GM21737 (cell line): Measurements from ENCODE around the gene FHL2.

ENCODE experiments used
- ATAC-seq: cut with Tn5 transposase; IDR thresholded peaks from one replicate; pipeline ENCODE4 v1.9.1; 2021; ENCODE audit warnings: mild to moderate bottlenecking, moderate library complexity; ENCODE audit not compliant: unreplicated experiment

The FHL2 gene

DNA sequence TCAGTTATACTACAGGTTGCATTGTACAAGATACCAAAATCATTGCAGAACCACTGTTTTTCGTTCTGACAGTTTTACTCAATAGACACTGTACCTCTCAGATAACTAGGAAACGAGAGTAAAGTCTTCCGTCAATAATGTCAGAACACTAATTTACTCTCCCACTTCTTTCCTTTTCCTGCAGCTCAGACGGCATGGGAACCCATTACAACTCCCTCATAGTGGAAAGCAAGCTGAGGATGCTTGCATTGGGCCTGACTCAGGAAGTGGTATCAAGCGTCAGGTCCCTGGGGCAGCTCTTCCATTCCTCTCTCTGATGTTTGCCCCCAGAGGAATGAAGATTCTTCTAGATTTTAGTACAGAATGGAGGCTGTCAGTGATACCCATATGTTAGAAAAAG, 23.9 kb upstream of the FHL2 start:
- ATAC-seq = no peak

DNA sequence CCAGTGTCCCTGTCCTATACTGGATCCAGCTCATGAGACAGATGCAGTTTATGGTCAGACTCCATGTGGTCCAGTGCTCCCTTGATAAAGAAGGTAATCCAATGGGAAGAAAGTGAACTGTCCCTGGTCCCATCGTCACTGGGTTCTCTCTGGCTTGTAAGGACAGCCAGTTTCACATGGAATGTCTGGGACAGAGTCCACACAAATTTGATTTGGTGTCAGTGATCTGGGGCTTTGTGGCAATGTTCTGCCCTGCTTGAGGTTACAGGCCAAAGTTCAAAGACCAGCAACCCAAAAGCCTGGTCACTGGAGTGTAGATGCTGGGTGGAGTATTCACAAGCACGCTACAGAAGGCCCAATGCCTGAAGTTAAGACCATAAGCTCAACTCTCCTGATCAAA, 22.2 kb upstream of the FHL2 start:
- no peak for ATAC-seq

DNA sequence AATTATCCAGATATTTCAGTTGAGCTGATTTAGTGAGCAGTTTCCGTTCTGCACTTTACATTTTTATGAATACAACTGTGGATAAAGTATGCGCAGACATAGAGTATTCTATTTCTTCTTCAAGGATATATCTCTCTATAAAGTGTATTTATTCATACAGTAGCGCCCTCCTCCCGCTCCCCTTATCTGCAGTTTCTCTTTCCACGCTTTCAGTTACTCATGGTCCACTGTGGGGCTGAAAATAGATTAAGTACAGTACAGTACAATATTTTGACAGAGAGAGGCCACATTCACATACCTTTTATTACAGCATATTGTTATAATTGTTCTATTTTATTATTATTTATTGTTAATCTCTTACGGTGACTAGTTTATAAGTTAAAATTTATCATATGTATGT, 19.7 kb upstream of the FHL2 start:
- no peak for ATAC-seq

DNA sequence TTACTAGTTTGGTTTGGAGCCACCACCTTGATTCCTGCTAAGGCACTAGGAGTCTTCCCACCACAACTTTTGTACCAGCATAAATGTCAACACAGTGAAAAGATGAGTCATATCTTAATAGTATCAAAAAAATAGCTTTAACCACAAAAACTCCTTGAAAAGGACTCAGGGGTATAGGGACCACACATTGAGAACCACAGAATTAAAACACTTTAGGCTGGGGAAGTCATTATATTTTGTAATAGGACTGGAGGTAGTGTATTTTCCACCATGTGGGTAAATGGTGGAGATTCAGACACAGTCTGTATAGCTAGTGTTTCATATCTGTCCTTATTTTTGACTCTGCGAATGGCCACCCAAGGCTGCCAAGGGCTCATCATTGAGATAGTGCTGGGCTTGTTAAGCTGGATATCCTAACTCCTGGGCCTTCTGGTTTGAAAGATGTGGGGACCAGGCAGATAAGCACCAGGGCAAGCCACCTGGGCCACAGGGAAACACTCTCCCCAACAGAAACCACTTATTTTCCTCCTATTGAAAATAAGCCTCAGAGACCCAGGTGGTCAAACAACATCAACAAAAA, 19.1 kb upstream of the FHL2 start:
- no peak for ATAC-seq

DNA sequence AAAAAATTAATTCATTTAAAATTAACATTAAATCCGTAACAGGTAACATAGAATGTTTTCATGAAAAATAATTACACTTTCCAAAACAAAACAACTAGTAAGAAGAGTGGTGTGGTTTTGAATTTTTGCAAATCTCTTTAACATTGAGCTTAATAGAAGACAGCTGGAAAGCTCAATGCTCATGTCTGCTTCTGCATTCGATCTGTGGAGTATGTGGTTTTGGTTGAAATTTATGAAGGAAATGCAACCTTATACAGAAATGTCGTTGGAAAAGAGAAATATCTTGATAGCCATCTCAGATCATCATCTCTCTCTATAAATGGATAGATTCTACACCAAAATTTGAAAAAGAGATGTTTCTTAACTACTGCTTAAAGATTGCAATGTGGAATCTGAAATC, 17.3 kb upstream of the FHL2 start:
- ATAC-seq = no peak

DNA sequence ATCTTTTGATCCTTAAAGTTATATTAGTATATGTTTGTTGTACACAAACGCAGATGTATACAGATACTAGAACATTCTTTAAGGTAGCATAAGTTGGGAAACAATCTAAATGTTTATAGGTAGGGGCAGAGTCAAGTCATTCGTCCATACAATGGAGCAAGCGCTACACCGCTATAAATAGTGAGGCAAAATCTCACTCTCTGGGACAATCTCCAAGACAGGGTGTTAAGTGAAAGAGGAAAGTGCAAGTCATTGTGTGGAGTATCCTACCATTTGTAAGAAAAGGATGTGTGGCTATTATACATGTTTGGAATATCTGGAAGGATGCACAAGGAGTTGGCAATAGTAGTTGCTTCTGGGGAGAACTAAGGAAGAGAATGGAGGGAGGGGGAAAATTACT, 16.2 kb upstream of the FHL2 start:
- ATAC-seq = no peak

DNA sequence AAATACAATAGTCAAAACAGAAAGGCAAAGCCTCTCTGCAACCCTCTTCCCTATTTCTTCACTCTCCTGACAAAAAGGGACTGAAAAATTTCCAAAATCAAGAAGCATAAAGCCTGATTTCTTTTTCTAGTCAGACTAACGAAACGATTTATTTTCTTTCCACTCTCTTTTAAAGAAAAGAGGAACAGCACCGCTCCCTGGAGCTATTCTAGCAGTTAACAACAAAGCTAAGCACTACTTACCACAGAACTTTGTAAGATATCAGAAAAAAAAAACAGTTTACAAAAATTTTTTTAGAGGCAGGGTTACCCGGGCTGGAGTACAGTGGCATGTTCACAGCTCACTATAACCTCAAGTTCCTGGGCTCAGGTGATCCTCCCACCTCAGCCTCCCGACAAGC, 14.4 kb upstream of the FHL2 start:
- ATAC-seq = no peak

DNA sequence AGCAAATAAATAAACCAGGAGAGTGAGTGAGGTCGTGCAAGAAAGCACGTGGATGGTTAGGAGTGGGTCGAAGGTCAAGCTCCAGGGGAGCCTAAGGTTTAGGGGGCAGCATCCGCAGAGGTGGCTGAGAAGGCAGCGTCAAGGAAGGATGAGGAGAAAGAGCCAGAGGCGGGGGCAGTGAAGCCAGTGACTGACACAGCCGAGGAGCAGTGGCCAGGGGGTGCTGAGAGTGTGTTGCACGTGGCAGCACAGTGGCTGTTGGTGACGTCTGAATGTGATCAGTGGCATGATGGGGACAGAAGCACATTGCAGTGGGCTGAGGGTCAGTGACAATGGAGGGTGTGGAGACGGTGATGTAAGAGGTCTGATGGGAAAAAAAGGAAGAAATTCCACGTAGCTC, 13.7 kb upstream of the FHL2 start:
- no peak for ATAC-seq

DNA sequence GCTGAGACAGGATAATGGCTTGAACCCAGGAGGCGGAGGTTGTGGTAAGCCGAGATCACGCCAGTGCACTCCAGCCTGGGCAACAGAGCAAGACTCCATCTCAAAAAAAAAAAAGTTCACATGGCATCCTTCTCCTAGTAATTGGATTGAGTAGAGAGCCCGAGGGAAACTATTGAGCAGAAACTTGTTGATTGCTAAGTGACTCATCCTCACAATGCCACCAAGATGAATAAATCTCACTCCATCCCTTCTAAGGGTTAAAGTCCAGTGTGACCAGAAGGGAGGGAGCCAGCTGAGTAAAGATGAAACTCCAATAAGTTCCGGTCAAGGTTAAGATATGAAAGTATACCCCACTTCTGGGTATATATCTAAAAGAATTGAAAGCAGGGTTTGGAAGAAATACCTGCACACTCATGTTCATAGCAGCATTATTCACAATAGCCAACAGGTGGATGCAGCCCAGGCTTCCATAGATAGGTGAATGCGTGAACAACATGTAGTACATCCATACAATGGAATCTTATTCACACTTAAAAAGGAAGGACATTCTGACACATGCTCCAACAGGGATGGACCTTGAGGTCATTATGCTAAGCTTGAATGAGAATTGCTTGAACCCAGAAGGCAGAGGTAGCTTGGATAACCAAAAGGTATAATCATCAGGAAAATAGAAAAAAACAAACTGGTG, 13.0 kb upstream of the FHL2 start:
- ATAC-seq = no peak

DNA sequence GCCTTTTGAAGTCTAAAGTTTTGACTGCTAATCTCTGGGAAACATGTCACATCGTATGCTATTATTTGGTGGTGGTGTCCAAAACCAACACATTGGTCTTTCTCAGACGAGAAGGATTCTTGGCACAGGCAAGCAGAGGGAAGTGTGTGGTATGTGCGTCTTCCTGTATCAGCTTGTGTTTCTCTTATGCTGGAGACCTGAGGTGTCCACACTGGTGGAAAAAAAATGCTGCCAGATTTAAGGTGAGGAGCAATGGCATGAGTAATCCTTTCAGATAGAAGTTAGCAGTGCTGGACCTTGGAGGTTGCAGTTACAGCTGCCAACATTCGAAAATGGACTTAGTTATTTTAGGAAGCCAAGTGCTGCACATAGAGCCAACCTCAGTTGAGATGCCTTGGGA, 11.7 kb upstream of the FHL2 start:
- no peak for ATAC-seq

DNA sequence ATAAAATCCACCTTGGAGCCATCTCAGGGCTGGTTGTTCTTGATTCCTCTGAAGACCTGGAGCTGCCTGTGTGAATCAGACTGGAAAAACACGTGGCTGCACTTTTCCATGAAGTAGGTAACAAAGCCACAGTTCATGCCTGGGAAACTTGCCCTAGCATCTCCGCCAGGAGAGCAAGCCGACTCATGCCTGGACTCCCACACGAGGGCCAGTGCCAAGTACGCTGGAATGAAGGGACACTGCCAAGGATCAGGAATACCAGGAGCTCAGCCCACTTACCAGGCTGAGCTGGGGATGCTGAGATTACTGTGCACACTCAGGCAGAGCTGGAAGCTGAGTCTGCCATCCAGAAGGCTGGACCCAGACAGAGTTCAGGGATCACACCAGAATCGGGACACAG, 10.9 kb upstream of the FHL2 start:
- ATAC-seq = no peak

DNA sequence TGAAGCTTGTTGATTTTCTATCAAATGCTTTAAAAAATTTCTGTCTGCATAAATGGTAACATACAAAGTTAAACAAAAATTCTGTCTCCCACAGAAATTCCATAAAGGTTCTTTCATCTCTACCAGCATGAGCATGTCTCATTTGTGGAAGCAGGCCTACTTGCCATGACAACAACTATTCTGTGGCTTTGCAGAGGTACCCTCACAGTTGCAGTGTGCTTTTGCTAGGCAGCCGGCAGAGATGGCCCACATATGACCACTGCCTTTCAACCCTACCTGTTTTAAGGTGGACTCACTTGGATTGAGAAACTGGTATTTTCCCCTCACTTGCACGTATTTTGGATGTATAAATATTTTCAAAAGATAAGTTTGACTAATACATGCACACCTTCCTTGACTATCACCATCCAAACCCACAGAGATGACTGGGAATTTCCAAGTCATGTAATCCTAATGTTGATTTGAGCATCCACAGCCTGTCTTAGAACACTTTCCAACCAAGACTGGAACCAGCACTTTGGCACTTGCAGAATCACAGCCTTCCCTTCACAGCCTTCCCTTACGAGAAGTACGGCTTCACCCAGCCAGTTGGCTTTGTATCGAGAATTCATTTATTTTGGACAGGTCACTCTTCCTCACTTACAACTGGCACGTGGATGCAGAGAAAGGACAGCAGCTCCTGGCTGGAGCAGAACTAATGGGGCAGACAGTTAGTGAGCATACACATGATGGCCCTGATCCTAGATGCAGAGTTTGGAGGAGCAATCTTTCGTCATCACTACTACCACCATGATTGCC, 9.3 kb upstream of the FHL2 start:
- no peak for ATAC-seq

DNA sequence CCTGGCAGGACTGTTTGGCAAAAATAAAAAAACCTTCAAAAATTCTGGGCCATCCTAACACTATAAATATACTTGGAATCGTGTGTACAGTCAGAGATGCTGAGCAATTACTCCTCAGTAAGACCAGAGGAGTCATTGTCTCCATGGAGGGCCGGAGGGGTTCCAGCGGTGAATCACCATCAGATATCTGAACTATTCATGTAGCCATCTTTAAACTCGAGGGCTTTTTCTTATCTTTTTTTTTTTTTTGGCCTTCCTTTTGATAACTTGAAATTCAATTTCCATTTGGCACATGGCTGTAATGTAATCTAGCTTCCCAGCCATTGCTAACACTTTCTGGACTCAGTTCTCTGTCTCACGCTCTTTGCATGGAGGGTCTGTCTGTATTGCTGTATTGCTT, 7.4 kb upstream of the FHL2 start:
- no peak for ATAC-seq

DNA sequence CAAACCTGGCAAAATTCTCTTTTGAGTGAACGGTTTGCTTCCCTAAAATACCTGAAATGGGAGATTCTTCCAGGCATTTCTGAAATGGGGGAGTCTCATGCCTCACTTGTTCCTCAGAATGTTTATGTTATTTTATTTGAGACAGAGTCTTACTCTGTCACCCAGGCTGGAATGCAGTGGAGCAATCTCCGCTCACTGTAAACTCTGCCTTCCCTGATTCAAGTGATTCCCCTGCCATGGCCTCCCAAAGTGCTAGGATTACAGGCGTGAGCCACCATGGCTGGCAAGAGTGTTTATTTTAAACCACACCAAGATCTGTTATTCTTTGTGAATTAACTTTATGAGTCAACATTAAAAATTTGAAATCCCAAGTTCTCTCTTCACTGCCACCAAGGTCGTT, 6.4 kb upstream of the FHL2 start:
- no peak for ATAC-seq

DNA sequence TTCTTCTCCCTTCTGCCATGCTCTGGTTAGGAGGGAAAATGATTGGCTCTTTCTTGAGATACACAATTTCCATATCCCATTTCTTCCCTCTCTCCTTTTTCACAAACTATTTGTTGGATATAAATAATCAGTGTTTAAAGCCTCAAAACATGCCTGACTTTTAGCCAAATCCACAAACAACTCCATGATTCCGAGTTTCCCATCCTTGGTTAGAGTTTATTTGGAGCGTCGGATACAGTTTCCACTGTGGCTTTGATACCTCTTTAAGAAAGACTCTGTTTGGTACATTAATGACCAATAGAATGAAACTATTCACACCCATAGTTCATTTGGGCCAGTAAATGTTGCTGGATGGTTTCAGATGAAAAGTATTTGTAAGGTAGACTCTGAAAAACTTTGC, 5.9 kb upstream of the FHL2 start:
- ATAC-seq = no peak

DNA sequence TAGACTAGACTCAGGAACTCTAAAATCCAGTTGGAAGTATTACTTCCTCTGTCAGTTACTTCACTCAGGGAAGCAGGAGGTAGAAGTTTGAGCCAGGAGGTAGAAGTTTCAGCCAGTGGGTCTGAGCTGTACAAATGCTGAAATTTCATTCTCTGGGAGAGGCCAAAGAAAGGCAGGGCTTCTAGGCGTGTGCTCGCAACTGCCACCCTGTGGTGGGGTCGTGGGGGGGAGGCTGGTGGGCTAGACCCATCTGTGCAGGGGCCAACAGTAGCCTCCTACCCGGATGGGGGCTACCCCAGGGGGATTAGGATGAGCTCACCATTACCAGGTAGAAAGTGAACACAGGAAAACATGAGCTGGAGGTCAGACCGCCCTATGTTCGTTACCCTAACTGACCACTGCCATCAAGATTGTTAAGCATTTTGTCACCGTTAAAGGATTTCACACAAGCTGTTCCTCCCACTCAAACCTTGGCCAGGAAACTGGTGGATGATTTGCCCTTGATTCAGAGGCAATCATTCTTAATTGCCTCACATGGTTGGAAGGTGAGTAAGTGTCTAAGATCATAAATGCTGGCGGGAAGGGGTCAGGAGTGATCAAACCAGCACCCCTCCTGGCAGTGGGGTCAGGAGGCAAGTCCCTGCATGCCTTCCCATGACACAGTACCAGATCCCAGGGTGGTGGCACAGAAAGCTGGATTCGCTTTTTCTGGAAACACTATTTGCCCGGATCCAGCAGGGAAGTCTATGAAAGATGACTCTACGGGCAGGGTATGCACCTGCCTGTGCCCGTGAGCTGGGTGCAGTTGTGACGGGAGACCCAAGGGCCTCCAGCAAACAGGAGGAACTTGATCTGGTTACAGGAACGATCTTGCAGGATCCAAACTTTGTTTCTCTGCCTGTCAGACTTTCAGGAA, 5.2 kb upstream of the FHL2 start:
- no peak for ATAC-seq

DNA sequence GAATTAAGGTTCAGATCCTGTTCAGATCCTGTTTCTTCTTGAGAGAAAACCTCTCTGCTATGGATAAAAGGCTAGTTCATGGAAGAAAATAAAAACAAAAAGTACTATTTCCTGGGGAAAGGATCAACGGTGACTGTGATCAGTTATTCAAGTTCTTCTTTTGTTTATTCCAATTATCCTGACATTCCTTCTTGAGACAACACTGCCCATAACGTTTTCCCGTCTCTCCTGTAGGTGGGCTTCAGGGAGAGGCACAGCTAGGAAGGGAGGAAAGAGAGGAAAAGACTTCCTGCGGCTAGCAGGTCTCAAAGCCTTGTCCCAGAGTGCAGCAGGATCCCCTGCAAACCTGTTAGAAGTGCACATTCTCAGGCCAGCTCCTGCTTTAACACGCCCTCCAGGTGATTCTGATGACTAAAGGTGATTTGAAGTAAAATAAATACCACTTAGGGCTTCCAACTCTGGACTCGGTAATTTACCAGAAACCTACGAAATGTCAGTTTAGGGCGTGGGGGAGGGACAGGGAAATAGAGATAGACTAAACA, 4.5 kb upstream of the FHL2 start:
- no peak for ATAC-seq

DNA sequence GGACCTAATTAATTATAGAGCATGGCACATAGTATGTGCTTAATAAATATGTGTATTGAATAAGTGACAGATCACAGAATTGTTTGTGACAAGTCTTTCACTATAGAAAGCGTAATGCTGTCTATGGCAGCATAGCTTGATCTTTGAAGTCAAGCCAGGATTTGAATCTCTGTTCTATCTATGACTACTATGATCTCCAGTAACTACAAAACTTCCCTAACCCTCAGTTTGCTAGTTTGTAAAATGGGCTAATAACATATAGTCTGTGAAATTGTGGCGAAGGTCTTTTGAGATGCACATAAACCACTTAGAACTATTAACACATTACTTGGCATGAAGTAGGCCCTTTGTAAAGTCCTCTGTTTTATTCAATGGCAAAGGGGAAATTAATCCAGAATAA, 4.0 kb upstream of the FHL2 start:
- no peak for ATAC-seq

DNA sequence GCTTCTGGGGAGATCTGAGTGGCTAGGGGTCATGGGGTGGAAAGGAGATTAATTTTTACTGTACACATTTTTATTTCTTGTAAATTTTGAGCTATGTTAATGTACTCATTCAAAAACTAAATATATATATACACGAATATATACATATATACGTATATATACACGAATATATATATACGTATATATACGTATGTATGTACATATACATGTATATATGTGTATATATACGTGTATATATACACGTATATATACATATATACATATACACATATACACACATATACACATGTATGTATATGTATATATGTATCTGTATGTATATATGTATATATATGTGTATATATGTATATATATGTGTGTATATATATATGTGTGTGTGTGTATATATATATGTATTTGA, 3.0 kb upstream of the FHL2 start:
- no peak for ATAC-seq

DNA sequence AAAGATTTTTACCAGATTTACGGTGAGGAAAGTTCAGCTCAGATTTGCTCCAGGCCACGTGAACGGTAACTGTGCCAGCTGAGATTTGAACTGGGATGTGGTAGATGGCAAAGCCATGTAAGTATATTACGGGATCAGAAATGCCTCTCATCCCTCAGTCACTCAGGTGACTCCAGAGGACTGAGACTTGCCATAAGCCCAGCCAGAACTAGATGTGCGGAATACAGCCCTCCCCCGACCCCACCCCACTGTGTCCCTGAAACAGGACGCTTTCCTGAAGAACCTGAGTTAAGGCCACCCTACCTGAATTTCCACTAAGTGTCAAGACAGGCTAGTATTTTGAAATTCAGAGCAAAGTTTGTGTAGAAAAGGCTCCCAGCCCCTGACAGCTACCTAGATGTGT, 1.3 kb upstream of the FHL2 start:
- ATAC-seq = no peak

DNA sequence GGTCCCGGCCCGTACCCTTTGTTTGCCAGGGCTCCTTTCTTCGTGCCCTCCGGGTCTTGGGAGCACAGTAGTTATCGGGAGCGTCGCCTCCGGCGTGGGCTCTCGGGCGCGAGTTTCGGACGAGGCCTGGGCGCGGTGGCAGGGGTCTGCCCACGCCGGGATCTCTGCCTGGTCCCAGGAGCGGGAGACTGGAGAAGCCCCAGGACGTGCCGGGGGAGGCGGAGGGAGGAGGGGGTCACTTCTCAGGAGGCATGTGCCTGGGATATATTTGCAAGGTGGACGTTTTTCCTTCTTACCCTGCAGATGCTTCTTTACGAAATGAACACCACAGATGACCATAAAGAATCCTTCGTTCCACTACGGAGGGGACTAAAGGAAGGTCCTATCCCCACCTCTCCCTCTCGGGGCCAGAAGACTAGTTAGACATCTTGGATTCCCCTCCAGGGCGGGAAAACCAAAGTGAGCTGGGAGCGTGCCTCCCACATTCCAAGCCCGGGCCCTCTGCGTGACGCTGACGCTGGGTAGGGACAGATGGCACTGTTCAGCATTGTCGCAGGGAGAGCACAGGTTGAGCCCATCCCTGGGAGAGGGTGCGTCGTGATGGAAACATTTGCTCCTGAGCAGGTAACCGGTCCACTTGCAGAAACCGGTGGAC, 483 bp upstream of the FHL2 start:
- peak; percentile 10 for ATAC-seq
